B cell (primary cell): ENCODE measurements around the gene FILIP1.

Experiments
- EZH2 ChIP-seq: IDR thresholded peaks from 2 replicates; pipeline ENCODE4 v1.6.1; 2012; ENCODE audit warnings: borderline replicate concordance, low read depth, mild to moderate bottlenecking, moderate library complexity, low read length; ENCODE audit not compliant: insufficient read depth, poor library complexity, severe bottlenecking
- TF ChIP-seq, protein P1 (sequence below): fragments of 200-600 bp; IDR thresholded peaks from one replicate; pipeline ENCODE4 v1.8.0; 2022; ENCODE audit warnings: antibody characterized with exemption, mild to moderate bottlenecking

- TF ChIP-seq, protein P1, sequence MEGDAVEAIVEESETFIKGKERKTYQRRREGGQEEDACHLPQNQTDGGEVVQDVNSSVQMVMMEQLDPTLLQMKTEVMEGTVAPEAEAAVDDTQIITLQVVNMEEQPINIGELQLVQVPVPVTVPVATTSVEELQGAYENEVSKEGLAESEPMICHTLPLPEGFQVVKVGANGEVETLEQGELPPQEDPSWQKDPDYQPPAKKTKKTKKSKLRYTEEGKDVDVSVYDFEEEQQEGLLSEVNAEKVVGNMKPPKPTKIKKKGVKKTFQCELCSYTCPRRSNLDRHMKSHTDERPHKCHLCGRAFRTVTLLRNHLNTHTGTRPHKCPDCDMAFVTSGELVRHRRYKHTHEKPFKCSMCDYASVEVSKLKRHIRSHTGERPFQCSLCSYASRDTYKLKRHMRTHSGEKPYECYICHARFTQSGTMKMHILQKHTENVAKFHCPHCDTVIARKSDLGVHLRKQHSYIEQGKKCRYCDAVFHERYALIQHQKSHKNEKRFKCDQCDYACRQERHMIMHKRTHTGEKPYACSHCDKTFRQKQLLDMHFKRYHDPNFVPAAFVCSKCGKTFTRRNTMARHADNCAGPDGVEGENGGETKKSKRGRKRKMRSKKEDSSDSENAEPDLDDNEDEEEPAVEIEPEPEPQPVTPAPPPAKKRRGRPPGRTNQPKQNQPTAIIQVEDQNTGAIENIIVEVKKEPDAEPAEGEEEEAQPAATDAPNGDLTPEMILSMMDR, result no peak
- TF ChIP-seq EZH2, result no peak
Observed at GRCh38 chr6:75466636-75467035, 27.0 kb downstream of the FILIP1 start.
